HepG2 (cell line): ENCODE data around the gene TMEM273. TPM values are rescaled to one million over a fixed set of nuclear protein-coding genes. Genes with fewer than 3 reads are reported as not detected.

Experiments
- ATF6 ChIP-seq: sonication (generic); formaldehyde crosslinking; conservative IDR thresholded peaks from 2 replicates; pipeline ENCODE4 v1.4.0; 2020; ENCODE audit warnings: missing genetic modification reagents
- CEBPG ChIP-seq: IDR thresholded peaks from 2 replicates; pipeline ENCODE4 v1.6.1; 2016
- CENPX ChIP-seq: sonication (generic); formaldehyde crosslinking; IDR thresholded peaks from 2 replicates; pipeline ENCODE4 v1.9.0; 2021; ENCODE audit warnings: mild to moderate bottlenecking, missing genetic modification reagents, moderate library complexity
- CERS6 ChIP-seq: sonication (generic); formaldehyde crosslinking; IDR thresholded peaks from 2 replicates; pipeline ENCODE4 v1.5.0; 2020; ENCODE audit warnings: missing genetic modification reagents
- FOSL2 ChIP-seq: sonication (generic); formaldehyde crosslinking; IDR thresholded peaks from 2 replicates; pipeline ENCODE4 v1.4.0; 2020; ENCODE audit warnings: missing genetic modification reagents
- GABPB1 ChIP-seq: IDR thresholded peaks from 2 replicates; pipeline ENCODE4 v1.6.1; 2016; ENCODE audit warnings: mild to moderate bottlenecking, missing genetic modification reagents, moderate library complexity, missing compliant biosample characterization
- MIXL1 ChIP-seq: IDR thresholded peaks from 2 replicates; pipeline ENCODE4 v1.6.1; 2016
- MZF1 ChIP-seq: sonication (generic); formaldehyde crosslinking; IDR thresholded peaks from 2 replicates; pipeline ENCODE4 v1.8.1; 2023; ENCODE audit warnings: mild to moderate bottlenecking, missing genetic modification reagents, borderline replicate concordance
- PTBP1 ChIP-seq: fragments of 200-400 bp; formaldehyde crosslinking; IDR thresholded peaks from 2 replicates; pipeline ENCODE4 v1.6.1; 2018; ENCODE audit warnings: low read length, low read depth; ENCODE audit not compliant: poor library complexity, severe bottlenecking
- RAD21 ChIP-seq: fragments of 450-650 bp; formaldehyde crosslinking; IDR thresholded peaks from 2 replicates; pipeline ENCODE4 v1.5.0; 2020; ENCODE audit warnings: mild to moderate bottlenecking
- SOX6 ChIP-seq, 2 experiments: fragments of 450-650 bp in 1 of 2; sonication (generic) in 1 of 2; formaldehyde crosslinking in 1 of 2; IDR thresholded peaks; 2 replicates each; pipeline versions ENCODE4 v1.4.0 to v1.6.1; 2017 to 2020; ENCODE audit warnings: antibody characterized with exemption in 1 of 2, mild to moderate bottlenecking in 1 of 2, missing genetic modification reagents in 1 of 2
- TFAP4 ChIP-seq: sonication (generic); IDR thresholded peaks from 2 replicates; pipeline ENCODE4 v1.6.1; 2016; ENCODE audit warnings: low read depth, borderline replicate concordance
- ZNF136 ChIP-seq: sonication (generic); formaldehyde crosslinking; IDR thresholded peaks from 2 replicates; pipeline ENCODE4 v1.8.1; 2022; ENCODE audit warnings: low read depth, mild to moderate bottlenecking, moderate library complexity, missing genetic modification reagents
- ZNF563 ChIP-seq: sonication (generic); formaldehyde crosslinking; IDR thresholded peaks from 2 replicates; pipeline ENCODE4 v1.8.0; 2022; ENCODE audit warnings: mild to moderate bottlenecking, moderate library complexity, missing genetic modification reagents
- polyA plus RNA-seq, 8 experiments: library from polyadenylated mRNA; depleted of rRNA in 3 of 8; stranded (reverse) in 7 of 8; unstranded in 1 of 8; fragments of >200 nt; fragmentation: Illumina TruSeq in 4 of 8; extraction: Trizol in 4 of 8; gene quantifications; 2 replicates each; pipeline versions ENCODE4 v1.2.1 to v1.2.3, GENCODE V29; 2011 to 2016; ENCODE audit warnings: low read depth in 4 of 8, missing spikeins in 1 of 8, mixed read lengths in 1 of 8; ENCODE audit not compliant: insufficient read depth in 1 of 8
- total RNA-seq, 5 experiments: library from RNA; depleted of rRNA; stranded (reverse); fragments of >200 nt; fragmentation: Illumina TruSeq; extraction: Trizol; gene quantifications; 2 replicates each; pipeline ENCODE4 v1.2.3, GENCODE V29; 2016; ENCODE audit warnings: low read depth in 1 of 5
- TF ChIP-seq, protein P1 (sequence below): sonication (generic); formaldehyde crosslinking; IDR thresholded peaks from 2 replicates; pipeline ENCODE4 v1.5.1; 2020; ENCODE audit warnings: mild to moderate bottlenecking, missing genetic modification reagents, borderline replicate concordance
- TF ChIP-seq, protein P2 (sequence below): sonication (generic); formaldehyde crosslinking; IDR thresholded peaks from 2 replicates; pipeline ENCODE4 v1.5.0; 2020; ENCODE audit warnings: missing genetic modification reagents

TMEM273 gene
- total and polyA plus RNA-seq, 2 of the 13 experiments (the other 11 are each of a cell fraction or from before 2014, with no cell fraction given) = not detected

GRCh38 chr10:49177391-49178355, 10.5 kb downstream of the TMEM273 start (continued):
- TF ChIP-seq, protein P1, sequence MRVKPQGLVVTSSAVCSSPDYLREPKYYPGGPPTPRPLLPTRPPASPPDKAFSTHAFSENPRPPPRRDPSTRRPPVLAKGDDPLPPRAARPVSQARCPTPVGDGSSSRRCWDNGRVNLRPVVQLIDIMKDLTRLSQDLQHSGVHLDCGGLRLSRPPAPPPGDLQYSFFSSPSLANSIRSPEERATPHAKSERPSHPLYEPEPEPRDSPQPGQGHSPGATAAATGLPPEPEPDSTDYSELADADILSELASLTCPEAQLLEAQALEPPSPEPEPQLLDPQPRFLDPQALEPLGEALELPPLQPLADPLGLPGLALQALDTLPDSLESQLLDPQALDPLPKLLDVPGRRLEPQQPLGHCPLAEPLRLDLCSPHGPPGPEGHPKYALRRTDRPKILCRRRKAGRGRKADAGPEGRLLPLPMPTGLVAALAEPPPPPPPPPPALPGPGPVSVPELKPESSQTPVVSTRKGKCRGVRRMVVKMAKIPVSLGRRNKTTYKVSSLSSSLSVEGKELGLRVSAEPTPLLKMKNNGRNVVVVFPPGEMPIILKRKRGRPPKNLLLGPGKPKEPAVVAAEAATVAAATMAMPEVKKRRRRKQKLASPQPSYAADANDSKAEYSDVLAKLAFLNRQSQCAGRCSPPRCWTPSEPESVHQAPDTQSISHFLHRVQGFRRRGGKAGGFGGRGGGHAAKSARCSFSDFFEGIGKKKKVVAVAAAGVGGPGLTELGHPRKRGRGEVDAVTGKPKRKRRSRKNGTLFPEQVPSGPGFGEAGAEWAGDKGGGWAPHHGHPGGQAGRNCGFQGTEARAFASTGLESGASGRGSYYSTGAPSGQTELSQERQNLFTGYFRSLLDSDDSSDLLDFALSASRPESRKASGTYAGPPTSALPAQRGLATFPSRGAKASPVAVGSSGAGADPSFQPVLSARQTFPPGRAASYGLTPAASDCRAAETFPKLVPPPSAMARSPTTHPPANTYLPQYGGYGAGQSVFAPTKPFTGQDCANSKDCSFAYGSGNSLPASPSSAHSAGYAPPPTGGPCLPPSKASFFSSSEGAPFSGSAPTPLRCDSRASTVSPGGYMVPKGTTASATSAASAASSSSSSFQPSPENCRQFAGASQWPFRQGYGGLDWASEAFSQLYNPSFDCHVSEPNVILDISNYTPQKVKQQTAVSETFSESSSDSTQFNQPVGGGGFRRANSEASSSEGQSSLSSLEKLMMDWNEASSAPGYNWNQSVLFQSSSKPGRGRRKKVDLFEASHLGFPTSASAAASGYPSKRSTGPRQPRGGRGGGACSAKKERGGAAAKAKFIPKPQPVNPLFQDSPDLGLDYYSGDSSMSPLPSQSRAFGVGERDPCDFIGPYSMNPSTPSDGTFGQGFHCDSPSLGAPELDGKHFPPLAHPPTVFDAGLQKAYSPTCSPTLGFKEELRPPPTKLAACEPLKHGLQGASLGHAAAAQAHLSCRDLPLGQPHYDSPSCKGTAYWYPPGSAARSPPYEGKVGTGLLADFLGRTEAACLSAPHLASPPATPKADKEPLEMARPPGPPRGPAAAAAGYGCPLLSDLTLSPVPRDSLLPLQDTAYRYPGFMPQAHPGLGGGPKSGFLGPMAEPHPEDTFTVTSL = no peak
- TF ChIP-seq ATF6 (CRISPR knock-in tag) = no peak
- TF ChIP-seq CERS6 (CRISPR knock-in tag) = no peak
- no peak for TF ChIP-seq ZNF136 (CRISPR knock-in tag)
- 0 out of 2 replicates have a peak, but pooled peaks have one; percentile 28 for TF ChIP-seq FOSL2 (CRISPR knock-in tag)
- no peak for TF ChIP-seq MZF1 (CRISPR knock-in tag)
- TF ChIP-seq ZNF563 = no peak
- TF ChIP-seq PTBP1 = no peak
- TF ChIP-seq TFAP4 = no peak
- TF ChIP-seq, protein P2, sequence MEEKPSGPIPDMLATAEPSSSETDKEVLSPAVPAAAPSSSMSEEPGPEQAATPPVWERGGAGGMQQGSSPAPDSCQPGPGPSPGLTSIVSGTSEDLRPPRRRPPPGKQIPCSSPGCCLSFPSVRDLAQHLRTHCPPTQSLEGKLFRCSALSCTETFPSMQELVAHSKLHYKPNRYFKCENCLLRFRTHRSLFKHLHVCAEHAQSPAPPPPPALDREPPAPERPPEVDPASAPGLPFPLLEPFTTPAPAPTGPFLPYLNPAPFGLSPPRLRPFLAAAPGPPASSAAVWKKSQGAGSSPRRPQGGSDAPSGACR (CRISPR knock-in tag) = no peak
- no peak for TF ChIP-seq SOX6 (IDR thresholded peaks at IDR 0.05)
- no peak for TF ChIP-seq SOX6 (CRISPR knock-in tag; IDR thresholded peaks at IDR 0.05)
- no peak for TF ChIP-seq CENPX
- TF ChIP-seq GABPB1 = peak; percentile 60
- no peak for TF ChIP-seq CEBPG (CRISPR knock-in tag)
- TF ChIP-seq MIXL1 = no peak
- no peak for TF ChIP-seq RAD21 (CRISPR knock-in tag)
